ENCODE results near the gene RNU1-4. TPM values are rescaled to one million over a fixed set of nuclear protein-coding genes. Genes with fewer than 3 reads are reported as not detected.

RNU1-4 gene
- total and polyA plus RNA-seq, 8 donors = under 0.01 to 9,966 (median under 0.01) TPM; not detected in 3

Small RNA genes lying within 50 kb of the gene (small RNA-seq; reads per million reads assigned to genes)
- 0 reads per million in 4 donors for gene RNU1-4

Other genes with a start within 250 kb of the RNU1-4 start
- gene RNU1-1, start 226.2 kb upstream of the RNU1-4 start, total RNA-seq = 1,000 to 10,000 TPM in 1 of 5 donors, under 1 TPM in 4; under 0.01 to 9,966 (median under 0.01) TPM
- gene RNU1-1, start 226.2 kb upstream of the RNU1-4 start, polyA plus RNA-seq = not detected
- 10 to 100 TPM; 19.2 to 66.6 (median 35.6) TPM for gene NBPF1, start 127.0 kb upstream of the RNU1-4 start, total RNA-seq
- 1 to 10 TPM; 3.3 to 8.8 (median 7.5) TPM for gene NBPF1, start 127.0 kb upstream of the RNU1-4 start, polyA plus RNA-seq
- 1,000 to 10,000 TPM in 1 of 5 donors, under 1 TPM in 4; under 0.01 to 9,966 (median under 0.01) TPM for gene RNU1-3, start 73.6 kb upstream of the RNU1-4 start, total RNA-seq
- gene RNU1-3, start 73.6 kb upstream of the RNU1-4 start, polyA plus RNA-seq = not detected
- gene RNU1-2, start 155.5 kb downstream of the RNU1-4 start, total RNA-seq = 1,000 to 10,000 TPM in 1 of 5 donors, under 1 TPM in 4; under 0.01 to 9,966 (median under 0.01) TPM
- not detected for gene RNU1-2, start 155.5 kb downstream of the RNU1-4 start, polyA plus RNA-seq
- 100 to 1,000 TPM in 1 of 5 donors, 10 to 100 TPM in 4; 14.0 to 942 (median 49.1) TPM for gene CROCC, start 181.4 kb downstream of the RNU1-4 start, total RNA-seq
- 10 to 100 TPM; 17.0 to 27.1 (median 26.2) TPM for gene CROCC, start 181.4 kb downstream of the RNU1-4 start, polyA plus RNA-seq
- gene MFAP2, start 240.1 kb downstream of the RNU1-4 start, total RNA-seq = 10 to 100 TPM in 1 of 5 donors, 1 to 10 TPM in 3, not detected in 1; 5.5 to 31.5 (median 9.3) TPM
- gene MFAP2, start 240.1 kb downstream of the RNU1-4 start, polyA plus RNA-seq = 10 to 100 TPM in 1 of 3 donors, 1 to 10 TPM in 2; 2.7 to 10.8 (median 4.2) TPM